HL-60/S4 treated with phorbol 12-myristate 13-acetate at 8.2 ng/mL for 4 days and 3 days (cell line): ENCODE results near the gene CPE.
"Not testable (repeated sequence)": the region's sequence is repeated elsewhere in the genome, so short reads cannot be mapped to it uniquely, and the experiment has no call there.

ENCODE experiments used
- in situ Hi-C: fragments of 300-500 bp; cut with MboI; formaldehyde crosslinking; loops from 2 replicates; pipeline ENCODE4 v1.15.0; 2022; ENCODE audit warnings: low sequenced_read_pairs

Gene CPE

GRCh38 chr4:165402375-165402774, 23.6 kb downstream of the CPE start:
- in situ Hi-C loops, result no loop called here

- in situ Hi-C loops, result no loop called here
Observed at GRCh38 chr4:165403048-165403447, 24.2 kb downstream of the CPE start.

GRCh38 chr4:165403637-165404036, 24.8 kb downstream of the CPE start:
- in situ Hi-C loops, result no loop called here

- in situ Hi-C loops, result no loop called here
Observed at GRCh38 chr4:165404080-165404479, 25.3 kb downstream of the CPE start.

- in situ Hi-C loops, result no loop called here
Observed at GRCh38 chr4:165404696-165405095, 25.9 kb downstream of the CPE start.

GRCh38 chr4:165410214-165410613, 31.4 kb downstream of the CPE start:
- in situ Hi-C loops, result no loop called here

- in situ Hi-C loops, result no loop called here
Observed at GRCh38 chr4:165415910-165416309, 37.1 kb downstream of the CPE start.

- in situ Hi-C loops, result no loop called here
Observed at GRCh38 chr4:165418073-165418472, 39.3 kb downstream of the CPE start.

- in situ Hi-C loops, result no loop called here
Observed at GRCh38 chr4:165425629-165426028, 46.8 kb downstream of the CPE start.

GRCh38 chr4:165426331-165426730, 47.5 kb downstream of the CPE start:
- in situ Hi-C loops, result no loop called here

GRCh38 chr4:165426823-165427222, 48.0 kb downstream of the CPE start:
- in situ Hi-C loops, result no loop called here

- in situ Hi-C loops, result no loop called here
Observed at GRCh38 chr4:165428957-165429356, 50.1 kb downstream of the CPE start.

- in situ Hi-C loops, result no loop called here
Observed at GRCh38 chr4:165433529-165433928, 54.7 kb downstream of the CPE start.

- in situ Hi-C loops, result no loop called here
Observed at GRCh38 chr4:165437691-165438090, 58.9 kb downstream of the CPE start.

- in situ Hi-C loops, result no loop called here
Observed at GRCh38 chr4:165439344-165439743, 60.5 kb downstream of the CPE start.

- in situ Hi-C loops, result no loop called here
Observed at GRCh38 chr4:165439981-165440380, 61.2 kb downstream of the CPE start.

- in situ Hi-C loops, result no loop called here
Observed at GRCh38 chr4:165440415-165441158, 61.8 kb downstream of the CPE start.

- in situ Hi-C loops, result no loop called here
Observed at GRCh38 chr4:165443276-165443675, 64.5 kb downstream of the CPE start.

- in situ Hi-C loops, result no loop called here
Observed at GRCh38 chr4:165448700-165449099, 69.9 kb downstream of the CPE start.

- in situ Hi-C loops, result no loop called here
Observed at GRCh38 chr4:165449333-165449732, 70.5 kb downstream of the CPE start.

- in situ Hi-C loops, result no loop called here
Observed at GRCh38 chr4:165450871-165451270, 72.1 kb downstream of the CPE start.

GRCh38 chr4:165453140-165453539, 74.3 kb downstream of the CPE start:
- in situ Hi-C loops, result not testable (repeated sequence)

GRCh38 chr4:165454426-165454825, 75.6 kb downstream of the CPE start:
- in situ Hi-C loops, result no loop called here
